Measurements from ENCODE around the gene PINLYP. TPM values are rescaled to one million over a fixed set of nuclear protein-coding genes. Genes with fewer than 3 reads are reported as not detected.

Gene PINLYP
- total RNA-seq, 4 donors from 2014 or later = 4.6 to 46.5 (median 10.3) TPM

- H3K27me3 ChIP-seq = no peaks in the 10 kb centered on the region
- H3K4me3 ChIP-seq = no peak overlapping the region
- H3K4me1 ChIP-seq = no peaks in the 10 kb centered on the region
- H3K9me3 ChIP-seq = no peaks in the 10 kb centered on the region
- H3K36me3 ChIP-seq = no peaks in the 10 kb centered on the region
- no peak for DNase-seq
- TF ChIP-seq POLR2A (IDR thresholded peaks at IDR 0.05) = no peak
- no peak for TF ChIP-seq CTCF (IDR thresholded peaks at IDR 0.05)
- intact Hi-C loops (cut with DNase I; ENCODE audit: low total_unique reads) = no loop called here
- H3K27ac ChIP-seq = no peak overlapping the region
Observed at GRCh38 chr19:43551399-43552197, 24.0 kb upstream of the PINLYP start.

GRCh38 chr19:43552198-43552450, 23.5 kb upstream of the PINLYP start:
- Histone ChIP-seq H3K27me3 (no peaks in the 10 kb centered on the region), H3K36me3 (no peaks in the 10 kb centered on the region), H3K4me3 (no peak overlapping the region), H3K4me1 (no peaks in the 10 kb centered on the region), H3K27ac (no peak overlapping the region), H3K9me3 (no peaks in the 10 kb centered on the region)
- TF ChIP-seq POLR2A (IDR thresholded peaks at IDR 0.05) (no peak), CTCF (IDR thresholded peaks at IDR 0.05) (no peak)
- DNase-seq = no peak
- intact Hi-C loops (cut with DNase I; ENCODE audit: low total_unique reads) = no loop called here

- intact Hi-C loops (cut with DNase I; ENCODE audit: low total_unique reads) = no loop called here
Observed at GRCh38 chr19:43552616-43553015, 23.0 kb upstream of the PINLYP start.

DNA sequence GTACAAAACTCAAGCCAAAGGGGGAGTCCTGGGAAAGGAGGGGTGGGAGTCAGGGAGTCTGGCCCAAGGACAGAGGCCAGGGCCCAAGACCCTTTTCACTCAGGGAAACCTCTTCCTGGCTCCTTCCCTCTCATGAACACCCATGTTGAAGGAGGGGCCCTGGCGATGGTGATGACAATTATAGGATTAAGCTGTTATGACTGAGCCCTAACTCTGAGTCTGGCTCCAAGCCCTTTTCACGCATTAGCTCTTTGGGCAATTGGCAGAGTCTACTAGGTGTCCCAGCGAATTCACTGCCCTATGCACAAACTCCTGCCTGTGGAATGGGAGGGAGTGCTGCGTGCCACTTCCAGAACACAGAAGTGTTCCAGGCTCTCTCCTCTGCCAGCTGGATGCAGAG, 21.9 kb upstream of the PINLYP start:
- TF ChIP-seq POLR2A (IDR thresholded peaks at IDR 0.05) (no peak), CTCF (IDR thresholded peaks at IDR 0.05) (no peak)
- DNase-seq = no peak
- Histone ChIP-seq H3K4me3 (no peak overlapping the region), H3K9me3 (no peaks in the 10 kb centered on the region), H3K27ac (no peak overlapping the region), H3K36me3 (no peaks in the 10 kb centered on the region), H3K27me3 (no peaks in the 10 kb centered on the region), H3K4me1 (no peaks in the 10 kb centered on the region)
- intact Hi-C loops (cut with DNase I; ENCODE audit: low total_unique reads) = no loop called here

More at GRCh38 chr19:43552616-43553015, 23.0 kb upstream of the PINLYP start:
- no peak overlapping the region for H3K4me3 ChIP-seq
- no peaks in the 10 kb centered on the region for H3K36me3 ChIP-seq
- no peaks in the 10 kb centered on the region for H3K4me1 ChIP-seq
- TF ChIP-seq CTCF (IDR thresholded peaks at IDR 0.05) (no peak), POLR2A (IDR thresholded peaks at IDR 0.05) (no peak)
- DNase-seq = no peak
- no peaks in the 10 kb centered on the region for H3K27me3 ChIP-seq
- no peak overlapping the region for H3K27ac ChIP-seq
- no peaks in the 10 kb centered on the region for H3K9me3 ChIP-seq

GRCh38 chr19:43554317-43554895, 21.2 kb upstream of the PINLYP start:
- no peaks in the 10 kb centered on the region for H3K4me1 ChIP-seq
- TF ChIP-seq POLR2A (IDR thresholded peaks at IDR 0.05) (no peak), CTCF (IDR thresholded peaks at IDR 0.05) (no peak)

More at GRCh38 chr19:43554317-43554895, 21.2 kb upstream of the PINLYP start:
- Histone ChIP-seq H3K4me3 (no peak overlapping the region), H3K36me3 (no peaks in the 10 kb centered on the region), H3K27me3 (no peaks in the 10 kb centered on the region), H3K27ac (no peak overlapping the region), H3K9me3 (no peaks in the 10 kb centered on the region)
- intact Hi-C loops (cut with DNase I; ENCODE audit: low total_unique reads) = no loop called here
- DNase-seq = no peak
